ENCODE results near the gene CXCR1.

DNA sequence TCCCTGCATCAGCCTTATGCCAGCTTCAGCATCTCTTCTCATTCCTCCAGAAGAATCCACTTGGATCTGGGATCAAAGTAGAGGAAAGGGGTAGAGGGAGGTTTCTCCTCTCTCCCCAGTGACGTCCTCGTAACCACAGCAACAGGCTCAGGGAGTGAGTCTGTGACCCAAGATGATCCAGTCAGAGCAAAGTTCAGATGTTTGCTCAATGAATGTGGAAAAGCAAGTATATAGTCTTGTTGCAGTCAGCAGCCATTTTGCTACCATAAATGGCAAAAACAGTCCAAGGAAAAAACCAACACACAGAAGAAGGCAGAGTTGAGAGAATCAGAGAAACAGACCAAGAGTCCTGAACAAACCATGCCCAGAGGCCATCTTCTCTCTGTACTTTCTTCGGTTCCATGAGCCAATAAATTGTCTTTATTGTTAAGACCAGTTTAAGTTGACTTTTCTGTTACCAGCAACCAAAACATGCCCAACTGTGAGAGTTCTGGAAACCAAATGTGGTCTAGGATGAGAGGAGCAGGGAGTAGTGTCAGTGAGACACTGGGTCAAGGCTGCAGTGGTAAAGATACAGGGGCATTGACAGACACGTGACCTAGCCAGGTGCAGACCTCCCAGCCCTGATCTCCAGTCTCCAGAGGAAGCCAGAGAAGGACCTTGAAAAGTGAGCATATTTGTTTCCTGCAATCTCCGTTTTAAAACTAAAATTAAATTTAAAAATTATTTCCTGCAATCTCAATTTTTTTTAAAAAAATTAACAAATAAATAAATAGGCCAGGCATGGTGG is 3.2 kb upstream of the CXCR1 start:
- TF ChIP-seq, protein P1, sequence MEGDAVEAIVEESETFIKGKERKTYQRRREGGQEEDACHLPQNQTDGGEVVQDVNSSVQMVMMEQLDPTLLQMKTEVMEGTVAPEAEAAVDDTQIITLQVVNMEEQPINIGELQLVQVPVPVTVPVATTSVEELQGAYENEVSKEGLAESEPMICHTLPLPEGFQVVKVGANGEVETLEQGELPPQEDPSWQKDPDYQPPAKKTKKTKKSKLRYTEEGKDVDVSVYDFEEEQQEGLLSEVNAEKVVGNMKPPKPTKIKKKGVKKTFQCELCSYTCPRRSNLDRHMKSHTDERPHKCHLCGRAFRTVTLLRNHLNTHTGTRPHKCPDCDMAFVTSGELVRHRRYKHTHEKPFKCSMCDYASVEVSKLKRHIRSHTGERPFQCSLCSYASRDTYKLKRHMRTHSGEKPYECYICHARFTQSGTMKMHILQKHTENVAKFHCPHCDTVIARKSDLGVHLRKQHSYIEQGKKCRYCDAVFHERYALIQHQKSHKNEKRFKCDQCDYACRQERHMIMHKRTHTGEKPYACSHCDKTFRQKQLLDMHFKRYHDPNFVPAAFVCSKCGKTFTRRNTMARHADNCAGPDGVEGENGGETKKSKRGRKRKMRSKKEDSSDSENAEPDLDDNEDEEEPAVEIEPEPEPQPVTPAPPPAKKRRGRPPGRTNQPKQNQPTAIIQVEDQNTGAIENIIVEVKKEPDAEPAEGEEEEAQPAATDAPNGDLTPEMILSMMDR (conservative IDR thresholded peaks at IDR 0.05; ENCODE audit: low read depth, low read length): no peak
- TF ChIP-seq EZH2 (IDR thresholded peaks at IDR 0.05; ENCODE audit: low read length, unreplicated experiment): no peak
- TF ChIP-seq EZH2phosphoT487 (IDR thresholded peaks at IDR 0.05; ENCODE audit: borderline replicate concordance, low read length): no peak
